HEK293T (cell line): ENCODE data around the gene ACP6.
A peak's percentile ranks its signal among the peaks of the same experiment; 100 is the strongest.

Experiments
- CTCF ChIA-PET: fragments of 350-600 bp; formaldehyde crosslinking; extraction: SDS; loops from one replicate; lab custom pipeline; 2021; ENCODE audit warnings: antibody characterized with exemption, inconsistent platforms; lab: Yijun Ruan, JAX
- POLR2A ChIA-PET: fragments of 350-600 bp; formaldehyde crosslinking; extraction: SDS; loops from one replicate; lab custom pipeline; 2020; ENCODE audit warnings: antibody characterized with exemption, inconsistent platforms; lab: Yijun Ruan, JAX
- DNase-seq: peaks from one replicate; pipeline ENCODE4 v3.0.0; 2012; ENCODE audit warnings: mixed read lengths; ENCODE audit errors: extremely low spot score
- ARNT ChIP-seq: fragments of 450-650 bp; IDR thresholded peaks from 2 replicates; pipeline ENCODE4 v1.6.1; 2017; ENCODE audit warnings: mild to moderate bottlenecking
- BHLHE40 ChIP-seq: fragments of 450-650 bp; IDR thresholded peaks from 2 replicates; pipeline ENCODE4 v1.6.1; 2016; ENCODE audit warnings: mild to moderate bottlenecking, moderate library complexity, borderline replicate concordance
- CTBP1 ChIP-seq: fragments of 450-650 bp; IDR thresholded peaks from 2 replicates; pipeline ENCODE4 v1.6.1; 2016; ENCODE audit warnings: borderline replicate concordance
- ELF4 ChIP-seq: fragments of 450-650 bp; IDR thresholded peaks from 2 replicates; pipeline ENCODE4 v1.6.1; 2017; ENCODE audit warnings: antibody characterized with exemption
- FOXA1 ChIP-seq: fragments of 450-650 bp; IDR thresholded peaks from 2 replicates; pipeline ENCODE4 v1.6.1; 2016; ENCODE audit warnings: mild to moderate bottlenecking
- FOXK2 ChIP-seq: fragments of 450-650 bp; IDR thresholded peaks from 2 replicates; pipeline ENCODE4 v1.6.1; 2016; ENCODE audit warnings: mild to moderate bottlenecking
- FOXM1 ChIP-seq: fragments of 450-650 bp; IDR thresholded peaks from 2 replicates; pipeline ENCODE4 v1.6.1; 2017; ENCODE audit warnings: mild to moderate bottlenecking, borderline replicate concordance
- HDGF ChIP-seq: fragments of 450-650 bp; IDR thresholded peaks from 2 replicates; pipeline ENCODE4 v1.6.1; 2017; ENCODE audit warnings: antibody characterized with exemption, borderline replicate concordance
- L3MBTL2 ChIP-seq: fragments of 450-650 bp; conservative IDR thresholded peaks from 2 replicates; pipeline ENCODE4 v1.6.1; 2016; ENCODE audit warnings: mild to moderate bottlenecking
- LEF1 ChIP-seq: fragments of 450-650 bp; IDR thresholded peaks from 2 replicates; pipeline ENCODE4 v1.6.1; 2017; ENCODE audit warnings: mild to moderate bottlenecking, borderline replicate concordance
- NFRKB ChIP-seq: fragments of 450-650 bp; IDR thresholded peaks from 2 replicates; pipeline ENCODE4 v1.6.1; 2016; ENCODE audit warnings: mild to moderate bottlenecking, moderate library complexity
- PKNOX1 ChIP-seq: fragments of 450-650 bp; IDR thresholded peaks from 2 replicates; pipeline ENCODE4 v1.6.1; 2016
- SP1 ChIP-seq: fragments of 450-650 bp; IDR thresholded peaks from 2 replicates; pipeline ENCODE4 v1.6.1; 2017
- SUZ12 ChIP-seq: fragments of 450-650 bp; IDR thresholded peaks from 2 replicates; pipeline ENCODE4 v1.6.1; 2016; ENCODE audit warnings: mild to moderate bottlenecking
- TARDBP ChIP-seq: fragments of 450-650 bp; IDR thresholded peaks from 2 replicates; pipeline ENCODE4 v1.6.1; 2016
- ZNF384 ChIP-seq: fragments of 450-650 bp; IDR thresholded peaks from 2 replicates; pipeline ENCODE4 v1.6.1; 2016

Gene ACP6

GRCh38 chr1:147673406-147673805 lies 3.1 kb upstream of the ACP6 start:
- ChIA-PET CTCF (interaction anchor here (1.0 kb wide), 1 partner anchor 219 kb away, joined by 3 read pairs; no protein-coding TSS in a partner anchor), POLR2A (interaction anchor here (1.6 kb wide), 1 partner anchor 8 kb away, joined by 4 read pairs; no protein-coding TSS in a partner anchor)
- TF ChIP-seq SUZ12 (no peak), FOXM1 (no peak), PKNOX1 (no peak), BHLHE40 (no peak), NFRKB (no peak), SP1 (no peak), TARDBP (no peak)
- no peak for DNase-seq

- ChIA-PET POLR2A (interaction anchor here (0.8 to 1.5 kb wide), 17 partner anchors 10 to 497 kb away, joined by 3 to 11 read pairs (median 4); partner anchors contain the start of gene BCL9), CTCF (interaction anchor here (1.2 kb wide), 1 partner anchor 40 kb away, joined by 3 read pairs; no protein-coding TSS in a partner anchor)
- DNase-seq, result peak; percentile 55
Observed at GRCh38 chr1:147669469-147670318, 630 bp downstream of the ACP6 start.

GRCh38 chr1:147665521-147665920 lies 4.8 kb downstream of the ACP6 start:
- POLR2A ChIA-PET, result interaction anchor here (1.0 kb wide), 1 partner anchor 9 kb away, joined by 4 read pairs; no protein-coding TSS in a partner anchor
- CTCF ChIA-PET, result interaction anchor here (0.6 kb wide), 1 partner anchor 24 kb away, joined by 3 read pairs; no protein-coding TSS in a partner anchor
- DNase-seq, result peak; percentile 53
- TF ChIP-seq ARNT (no peak), BHLHE40 (no peak), CTBP1 (no peak), NFRKB (no peak), LEF1 (no peak), TARDBP (no peak), ELF4 (no peak), HDGF (no peak), FOXM1 (no peak)

More at GRCh38 chr1:147669469-147670318, 630 bp downstream of the ACP6 start:
- peak; percentile 92 for TF ChIP-seq L3MBTL2
- no peak for TF ChIP-seq ELF4

GRCh38 chr1:147664206-147664605 lies 6.1 kb downstream of the ACP6 start:
- POLR2A ChIA-PET, result no interaction called here
- TF ChIP-seq SUZ12 (no peak), LEF1 (no peak), BHLHE40 (no peak), FOXM1 (no peak)
- CTCF ChIA-PET, result no interaction called here
- DNase-seq, result no peak

GRCh38 chr1:147654511-147654910 lies 15.8 kb downstream of the ACP6 start:
- no peak for DNase-seq
- TF ChIP-seq FOXA1 (no peak), L3MBTL2 (no peak), ELF4 (no peak), HDGF (no peak), NFRKB (no peak), BHLHE40 (no peak), PKNOX1 (no peak), FOXM1 (no peak), ZNF384 (no peak), FOXK2 (no peak)
- CTCF ChIA-PET, result no interaction called here
- POLR2A ChIA-PET, result no interaction called here

- no peak for TF ChIP-seq LEF1
- TF ChIP-seq BHLHE40, result no peak
- TF ChIP-seq TARDBP, result no peak
- no peak for TF ChIP-seq FOXA1
- no peak for TF ChIP-seq ZNF384
- TF ChIP-seq L3MBTL2, result no peak
- no peak for TF ChIP-seq PKNOX1
- TF ChIP-seq FOXK2, result no peak
- no peak for TF ChIP-seq CTBP1
- CTCF ChIA-PET, result no interaction called here
- DNase-seq, result no peak
- POLR2A ChIA-PET, result no interaction called here
Observed at GRCh38 chr1:147652306-147652705, 18.0 kb downstream of the ACP6 start.
